ENCODE data around the gene GRM2. TPM values are rescaled to one million over a fixed set of nuclear protein-coding genes. Genes with fewer than 3 reads are reported as not detected.

The GRM2 gene
- total and polyA plus RNA-seq, 10 of the 15 experiments (the other 5 are each of a cell fraction or from before 2014, with no cell fraction given), result 0.01 to 0.14 (median 0.06) TPM; not detected in 5

- no peak overlapping the region for H3K4me2 ChIP-seq (ENCODE audit: control insufficient read depth, insufficient read depth)
- H3K9me3 ChIP-seq (replicated peaks; ENCODE audit: control insufficient read depth, insufficient read depth, low read length), result no peaks in the 10 kb centered on the region
- BruUV-seq (replicated peaks), result no TSS peak
- no peaks in the 10 kb centered on the region for H3K4me1 ChIP-seq (ENCODE audit: control insufficient read depth, insufficient read depth, low read length)
- in situ Hi-C loops (cut with MboI) (no loop called here), intact Hi-C loops (cut with micrococcal nuclease; ENCODE audit: unreplicated experiment) (no loop called here)
- H2AFZ ChIP-seq (ENCODE audit: control insufficient read depth, low read depth, low read length), result no peak overlapping the region
- WGBS (ENCODE audit: insufficient coverage, insufficient replicate concordance, low lambda C conversion rate, missing lambda C conversion rate), result 25% methylated on average over 1 of the region's 1 CpG
- no peaks in the 10 kb centered on the region for H3K27me3 ChIP-seq (replicated peaks in 1 of 2; ENCODE audit: control insufficient read depth in 2 of 2, insufficient read depth in 2 of 2, low read length in 1 of 2)
- RAD21 ChIA-PET (ENCODE audit: unreplicated experiment), result no interaction called here
- no peaks in the 10 kb centered on the region for H3K79me2 ChIP-seq (ENCODE audit: control insufficient read depth, insufficient read depth, low read length)
- ATAC-seq (no peak), FAIRE-seq (no peak), DNase-seq (ENCODE audit: low read depth, low spot score) (no peak)
- no peak overlapping the region for H3K4me3 ChIP-seq
- H4K20me1 ChIP-seq (ENCODE audit: control insufficient read depth, insufficient read depth), result no peaks in the 10 kb centered on the region
- POLR2A ChIA-PET, result no interaction called here
- no peak overlapping the region for H3K9ac ChIP-seq (ENCODE audit: control insufficient read depth, insufficient read depth, low read length)
- H3K27ac ChIP-seq (ENCODE audit: control insufficient read depth, insufficient read depth), result no peak overlapping the region
- CTCF ChIA-PET, result interaction anchor here (0.6 kb wide), 1 partner anchor 23 kb away, joined by 3 read pairs; no protein-coding TSS in a partner anchor
- H3K36me3 ChIP-seq (ENCODE audit: control insufficient read depth in 2 of 2, insufficient read depth in 2 of 2, low read length in 1 of 2), result no peaks in the 10 kb centered on the region
- TF ChIP-seq EED (IDR thresholded peaks at IDR 0.05; ENCODE audit: low read depth) (no peak), MAX (IDR thresholded peaks at IDR 0.05; ENCODE audit: low read depth, low read length) (no peak), MYC (IDR thresholded peaks at IDR 0.05; ENCODE audit: insufficient read depth, insufficient read length, insufficient replicate concordance, low read length, severe bottlenecking) (no peak), ASH2L (IDR thresholded peaks at IDR 0.05; ENCODE audit: borderline replicate concordance, low read depth) (no peak), IRF4 (IDR thresholded peaks at IDR 0.05; ENCODE audit: low read depth, low read length) (no peak), SMAD1 (IDR thresholded peaks at IDR 0.05; ENCODE audit: low read depth, partially characterized antibody) (no peak), RCOR1 (conservative IDR thresholded peaks at IDR 0.05; ENCODE audit: low read depth, low read length) (no peak), HCFC1 (IDR thresholded peaks at IDR 0.05; ENCODE audit: low read length) (no peak), BCL11A (IDR thresholded peaks at IDR 0.05; ENCODE audit: low read depth, low read length) (no peak), CREB1 (IDR thresholded peaks at IDR 0.05; ENCODE audit: low read depth) (no peak), RFX5 (IDR thresholded peaks at IDR 0.05; ENCODE audit: low read depth, low read length) (no peak), MYB (IDR thresholded peaks at IDR 0.05; ENCODE audit: borderline replicate concordance, low read depth, low read length) (no peak), BHLHE40 (IDR thresholded peaks at IDR 0.05; ENCODE audit: borderline replicate concordance in 1 of 2, low read depth in 2 of 2, low read length in 1 of 2) (no peak), RUNX3 (IDR thresholded peaks at IDR 0.05; ENCODE audit: low read length) (no peak), NFIC (IDR thresholded peaks at IDR 0.05; ENCODE audit: low read depth, low read length) (no peak)
- SMC1A ChIA-PET (ENCODE audit: uncharacterized antibody, unreplicated experiment), result interaction anchor here (1.2 kb wide), 1 partner anchor 13 kb away, joined by 3 read pairs; no protein-coding TSS in a partner anchor
Measured at GRCh38 chr3:51712038-51712420, 5.2 kb downstream of the GRM2 start.
